ENCODE results near the gene ZNF429.

The ZNF429 gene

GRCh38 chr19:21580818-21581217 is 75.4 kb downstream of the ZNF429 start:
- H3K4me2 ChIP-seq (ENCODE audit: low read depth, low read length, poor library complexity, severe bottlenecking), result no peak overlapping the region
- H4K20me1 ChIP-seq (ENCODE audit: low read depth, low read length), result no peaks in the 10 kb centered on the region
- H3K9me2 ChIP-seq (replicated peaks; ENCODE audit: insufficient read depth, low read length), result no peaks in the 10 kb centered on the region
- H3K27me3 ChIP-seq (ENCODE audit: low read length), result no peaks in the 10 kb centered on the region
- no peak overlapping the region for H3K9ac ChIP-seq (ENCODE audit: low read length)
- no peak overlapping the region for H2AFZ ChIP-seq (ENCODE audit: low read depth, low read length, severe bottlenecking)
- TF ChIP-seq CTCF (IDR thresholded peaks at IDR 0.05; ENCODE audit: insufficient read depth, low read length, poor library complexity, severe bottlenecking), result no peak
- TF ChIP-seq EZH2phosphoT487 (conservative IDR thresholded peaks at IDR 0.05; ENCODE audit: low read length), result no peak
- H3K27ac ChIP-seq (ENCODE audit: low read depth, low read length), result no peak overlapping the region
- H3K36me3 ChIP-seq (ENCODE audit: low read length), result no peaks in the 10 kb centered on the region
- no peaks in the 10 kb centered on the region for H3K79me2 ChIP-seq (ENCODE audit: insufficient read depth, low read length)
- H3K4me3 ChIP-seq (ENCODE audit: insufficient read depth, low read length, poor library complexity, severe bottlenecking), result no peak overlapping the region
- no peaks in the 10 kb centered on the region for H3F3A ChIP-seq (ENCODE audit: insufficient read depth)
- H3K9me3 ChIP-seq (ENCODE audit: insufficient read depth, low read length), result peaks cover 4% of the 10 kb centered on the region; the same call in 1 of the 2 replicates

- Histone ChIP-seq H4K20me1 (ENCODE audit: low read depth, low read length) (no peaks in the 10 kb centered on the region), H3K27me3 (ENCODE audit: low read length) (no peaks in the 10 kb centered on the region), H3K4me3 (ENCODE audit: insufficient read depth, low read length, poor library complexity, severe bottlenecking) (no peak overlapping the region), H3K79me2 (ENCODE audit: insufficient read depth, low read length) (no peaks in the 10 kb centered on the region), H2AFZ (ENCODE audit: low read depth, low read length, severe bottlenecking) (no peak overlapping the region), H3K9me2 (replicated peaks; ENCODE audit: insufficient read depth, low read length) (no peaks in the 10 kb centered on the region), H3K36me3 (ENCODE audit: low read length) (no peaks in the 10 kb centered on the region), H3K9ac (ENCODE audit: low read length) (no peak overlapping the region), H3K4me2 (ENCODE audit: low read depth, low read length, poor library complexity, severe bottlenecking) (no peak overlapping the region), H3K27ac (ENCODE audit: low read depth, low read length) (no peak overlapping the region), H3F3A (ENCODE audit: insufficient read depth) (no peaks in the 10 kb centered on the region), H3K9me3 (ENCODE audit: insufficient read depth, low read length) (peaks cover 4% of the 10 kb centered on the region; the same call in 1 of the 2 replicates)
- TF ChIP-seq CTCF (IDR thresholded peaks at IDR 0.05; ENCODE audit: insufficient read depth, low read length, poor library complexity, severe bottlenecking) (no peak), EZH2phosphoT487 (conservative IDR thresholded peaks at IDR 0.05; ENCODE audit: low read length) (no peak)
Measured at GRCh38 chr19:21581646-21582240, 76.3 kb downstream of the ZNF429 start.

- Histone ChIP-seq H3K9ac (ENCODE audit: low read length) (no peak overlapping the region), H3K27me3 (ENCODE audit: low read length) (no peaks in the 10 kb centered on the region), H4K20me1 (ENCODE audit: low read depth, low read length) (no peaks in the 10 kb centered on the region), H3K79me2 (ENCODE audit: insufficient read depth, low read length) (no peaks in the 10 kb centered on the region), H3K36me3 (ENCODE audit: low read length) (no peaks in the 10 kb centered on the region), H3F3A (ENCODE audit: insufficient read depth) (no peaks in the 10 kb centered on the region), H3K4me2 (ENCODE audit: low read depth, low read length, poor library complexity, severe bottlenecking) (no peak overlapping the region), H3K9me3 (ENCODE audit: insufficient read depth, low read length) (no peaks in the 10 kb centered on the region; the same call in 1 of the 2 replicates), H3K27ac (ENCODE audit: low read depth, low read length) (no peak overlapping the region), H3K9me2 (replicated peaks; ENCODE audit: insufficient read depth, low read length) (no peaks in the 10 kb centered on the region), H3K4me3 (ENCODE audit: insufficient read depth, low read length, poor library complexity, severe bottlenecking) (no peak overlapping the region), H2AFZ (ENCODE audit: low read depth, low read length, severe bottlenecking) (no peak overlapping the region)
- TF ChIP-seq EZH2phosphoT487 (conservative IDR thresholded peaks at IDR 0.05; ENCODE audit: low read length) (no peak), CTCF (IDR thresholded peaks at IDR 0.05; ENCODE audit: insufficient read depth, low read length, poor library complexity, severe bottlenecking) (no peak)
Measured at GRCh38 chr19:21584537-21584936, 79.1 kb downstream of the ZNF429 start.
